A549 (cell line): Measurements from ENCODE around the gene FAM163B. TPM values are rescaled to one million over a fixed set of nuclear protein-coding genes. Genes with fewer than 3 reads are reported as not detected.

Source experiments
- ATAC-seq, 2 experiments: fragments of 200-7000 bp in 1 of 2; fragments of >200 bp in 1 of 2; cut with Nextera tagmentation in 1 of 2; cut with Tn5 transposase in 1 of 2; 3 replicates each; pipeline versions ENCODE4 v1.8.0 to v1.9.1; 2018 to 2020; ENCODE audit warnings: mild to moderate bottlenecking in 1 of 2, moderate library complexity in 1 of 2
- CTCF ChIA-PET: fragments of 300-600 bp; sonication (Branson Sonifier 250); formaldehyde crosslinking; extraction: SDS; loops from one replicate; lab custom pipeline; 2021; ENCODE audit warnings: antibody characterized with exemption, inconsistent platforms; lab: Yijun Ruan, JAX
- POLR2A ChIA-PET: fragments of 350-600 bp; formaldehyde crosslinking; extraction: SDS; loops from one replicate; lab custom pipeline; 2021; ENCODE audit warnings: antibody characterized with exemption, inconsistent platforms; lab: Yijun Ruan, JAX
- DNase-seq, 2 experiments: peaks; one replicate each; pipeline versions ENCODE4 v3.0.0 to v3.0.0-alpha.2; 2011 to 2016; ENCODE audit warnings: low read depth in 1 of 2, low spot score in 1 of 2
- FAIRE-seq: peaks from 2 replicates; lab custom pipeline; 2011; peaks lifted over from hg19 to GRCh38; lab: Jason Lieb, UNC
- H3K27ac ChIP-seq, 2 experiments: fragments of >200 bp; sonication (Bioruptor Twin); formaldehyde crosslinking; 3 replicates each; pipeline ENCODE4 v1.5.1; 2016 to 2017
- H3K4me1 ChIP-seq: fragments of >200 bp; sonication (Bioruptor Twin); formaldehyde crosslinking; 3 replicates; pipeline ENCODE4 v1.6.1; 2016
- H3K4me2 ChIP-seq: fragments of >200 bp; sonication (Bioruptor Twin); formaldehyde crosslinking; 3 replicates; pipeline ENCODE4 v1.6.1; 2016
- H3K4me3 ChIP-seq: fragments of >200 bp; sonication (Bioruptor Twin); formaldehyde crosslinking; 3 replicates; pipeline ENCODE4 v1.5.1; 2016
- H3K9me3 ChIP-seq: fragments of >200 bp; sonication (Bioruptor Twin); formaldehyde crosslinking; 3 replicates; pipeline ENCODE4 v1.6.1; 2016
- CBX8 ChIP-seq: fragments of 200-600 bp; sonication (generic); IDR thresholded peaks from 2 replicates; pipeline ENCODE4 v1.6.1; 2016
- CEBPB ChIP-seq, 2 experiments: fragments of >200 bp in 1 of 2; sonication (Bioruptor Twin) in 1 of 2; formaldehyde crosslinking in 1 of 2; IDR thresholded peaks; 2 replicates each; pipeline ENCODE4 v1.6.1; 2012 to 2016
- CHD4 ChIP-seq: fragments of 200-600 bp; sonication (generic); IDR thresholded peaks from 2 replicates; pipeline ENCODE4 v1.6.1; 2016; ENCODE audit warnings: antibody characterized with exemption, mild to moderate bottlenecking, borderline replicate concordance
- ESRRA ChIP-seq: fragments of 150-350 bp; IDR thresholded peaks from 2 replicates; pipeline ENCODE4 v1.6.1; 2014; ENCODE audit warnings: mild to moderate bottlenecking, low read length, borderline replicate concordance
- FOSL2 ChIP-seq, 2 experiments: fragments of 450-650 bp in 1 of 2; fragments of >200 bp in 1 of 2; sonication (Bioruptor Twin) in 1 of 2; formaldehyde crosslinking; IDR thresholded peaks; 2 replicates each; pipeline versions ENCODE4 v1.5.0 to v1.6.1; 2016 to 2020; ENCODE audit warnings: mild to moderate bottlenecking in 1 of 2, moderate library complexity in 1 of 2
- GATA3 ChIP-seq: IDR thresholded peaks from 2 replicates; pipeline ENCODE4 v1.6.1; 2012; ENCODE audit warnings: borderline replicate concordance
- HDAC2 ChIP-seq: fragments of 200-600 bp; sonication (generic); IDR thresholded peaks from 2 replicates; pipeline ENCODE4 v1.6.1; 2016
- HEYL ChIP-seq: fragments of 250-450 bp; sonication (Bioruptor Pico); IDR thresholded peaks from 2 replicates; pipeline ENCODE4 v1.8.0; 2021; ENCODE audit warnings: mild to moderate bottlenecking, moderate library complexity
- HOXA7 ChIP-seq: fragments of 250-450 bp; sonication (Bioruptor Pico); IDR thresholded peaks from 2 replicates; pipeline ENCODE4 v1.5.0; 2020; ENCODE audit warnings: mild to moderate bottlenecking, moderate library complexity
- KDM1A ChIP-seq: fragments of 200-600 bp; sonication (generic); IDR thresholded peaks from 2 replicates; pipeline ENCODE4 v1.6.1; 2016; ENCODE audit warnings: low read depth, mild to moderate bottlenecking
- KDM5A ChIP-seq: fragments of 200-600 bp; sonication (generic); IDR thresholded peaks from 2 replicates; pipeline ENCODE4 v1.6.1; 2016; ENCODE audit warnings: antibody characterized with exemption, mild to moderate bottlenecking
- NPAS2 ChIP-seq: fragments of 250-450 bp; sonication (Bioruptor Pico); IDR thresholded peaks from 2 replicates; pipeline ENCODE4 v1.8.0; 2022; ENCODE audit warnings: mild to moderate bottlenecking, moderate library complexity, borderline replicate concordance
- PHF8 ChIP-seq: fragments of 200-600 bp; sonication (generic); IDR thresholded peaks from 2 replicates; pipeline ENCODE4 v1.6.1; 2016; ENCODE audit warnings: low read depth, mild to moderate bottlenecking, antibody characterized with exemption, moderate library complexity, borderline replicate concordance
- RARB ChIP-seq: fragments of 250-450 bp; sonication (Bioruptor Pico); IDR thresholded peaks from 2 replicates; pipeline ENCODE4 v1.8.0; 2021; ENCODE audit warnings: mild to moderate bottlenecking, moderate library complexity
- TFCP2L1 ChIP-seq: fragments of 250-450 bp; sonication (Bioruptor Pico); IDR thresholded peaks from 2 replicates; pipeline ENCODE4 v1.5.0; 2021; ENCODE audit warnings: mild to moderate bottlenecking
- TP53 ChIP-seq: fragments of 250-450 bp; sonication (Bioruptor Pico); IDR thresholded peaks from 2 replicates; pipeline ENCODE4 v1.5.0; 2021; ENCODE audit warnings: mild to moderate bottlenecking, moderate library complexity
- ZC3H11A ChIP-seq: fragments of 450-650 bp; IDR thresholded peaks from 2 replicates; pipeline ENCODE4 v1.6.1; 2014; ENCODE audit warnings: antibody characterized with exemption, mild to moderate bottlenecking
- ZNF302 ChIP-seq: fragments of 250-450 bp; sonication (Bioruptor Pico); IDR thresholded peaks from 2 replicates; pipeline ENCODE4 v1.9.0; 2021; ENCODE audit warnings: inconsistent platforms, mild to moderate bottlenecking, moderate library complexity
- ZSCAN20 ChIP-seq: fragments of 250-450 bp; sonication (Bioruptor Pico); IDR thresholded peaks from 2 replicates; pipeline ENCODE4 v1.8.0; 2022; ENCODE audit warnings: mild to moderate bottlenecking, moderate library complexity
- WGBS: methylation state at CpG from one replicate; pipeline ENCODE4 v1.1.6; 2017; ENCODE audit errors: missing lambda C conversion rate; 5-methylcytosine and 5-hydroxymethylcytosine counted together
- polyA plus RNA-seq, 4 experiments: library from polyadenylated mRNA; depleted of rRNA in 3 of 4; stranded (reverse); fragments of >200 nt; fragmentation: RNase III in 1 of 4; extraction: RNeasy Plus Mini Kit Qiagen cat#74134 plus additional on column Dnase treatment in 1 of 4; gene quantifications; 2 replicates in 3 of 4; 3 replicates in 1 of 4; pipeline ENCODE4 v1.2.3, GENCODE V29; 2011 to 2017
- TF ChIP-seq, protein P1 (sequence below): fragments of 200-600 bp; sonication (generic); IDR thresholded peaks from 2 replicates; pipeline ENCODE4 v1.6.1; 2016; ENCODE audit warnings: antibody characterized with exemption, mild to moderate bottlenecking, moderate library complexity
- TF ChIP-seq, protein P2 (sequence below): IDR thresholded peaks from 2 replicates; pipeline ENCODE4 v1.6.1; 2012; ENCODE audit warnings: low read depth, borderline replicate concordance
- TF ChIP-seq, protein P3 (sequence below): IDR thresholded peaks from 2 replicates; pipeline ENCODE4 v1.6.1; 2012
- TF ChIP-seq, protein P4 (sequence below): fragments of >200 bp; sonication (Bioruptor Twin); formaldehyde crosslinking; IDR thresholded peaks from 2 replicates; pipeline ENCODE4 v1.6.1; 2016

The FAM163B gene
- polyA plus RNA-seq, 2 of the 4 experiments (the other 2 are of a cell fraction), result not detected

DNA sequence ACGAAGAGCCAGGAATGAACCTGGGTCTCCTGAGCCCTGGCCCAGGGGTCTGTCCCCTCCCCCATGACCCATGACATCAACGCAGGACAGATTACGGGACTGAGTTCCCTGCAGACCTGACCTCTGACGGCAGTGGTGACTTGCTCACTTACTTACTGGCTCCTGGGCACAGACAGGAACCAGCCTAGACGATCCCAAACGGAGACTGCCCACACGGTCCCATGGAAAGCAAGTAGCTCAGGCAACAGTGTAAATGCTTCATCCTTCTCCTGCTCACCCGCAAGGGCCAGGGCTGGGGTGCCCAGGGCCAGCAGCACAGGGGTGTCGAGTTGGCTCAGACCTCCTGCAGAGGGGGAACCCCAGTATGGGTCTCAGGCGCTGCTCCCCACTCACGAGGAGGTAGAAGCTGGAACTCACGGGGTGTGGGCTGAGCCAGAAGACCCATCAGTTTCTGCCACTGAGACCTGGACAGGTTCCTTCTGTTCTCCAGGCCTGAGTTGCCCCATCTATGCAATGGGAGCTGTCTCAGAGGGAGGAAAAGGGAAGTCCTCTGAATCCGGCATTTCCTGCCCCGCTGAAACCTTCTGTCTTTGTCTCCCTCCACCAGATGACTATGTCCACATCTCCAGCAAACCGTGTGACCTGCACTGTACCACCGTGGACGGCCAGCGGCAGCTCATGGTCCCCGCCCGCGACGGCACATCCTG is 69.0 kb downstream of the FAM163B start:
- CTCF ChIA-PET, result interaction anchor here (1.0 to 1.5 kb wide), 4 partner anchors 10 to 203 kb away, joined by 3 read pairs; no protein-coding TSS in a partner anchor

DNA sequence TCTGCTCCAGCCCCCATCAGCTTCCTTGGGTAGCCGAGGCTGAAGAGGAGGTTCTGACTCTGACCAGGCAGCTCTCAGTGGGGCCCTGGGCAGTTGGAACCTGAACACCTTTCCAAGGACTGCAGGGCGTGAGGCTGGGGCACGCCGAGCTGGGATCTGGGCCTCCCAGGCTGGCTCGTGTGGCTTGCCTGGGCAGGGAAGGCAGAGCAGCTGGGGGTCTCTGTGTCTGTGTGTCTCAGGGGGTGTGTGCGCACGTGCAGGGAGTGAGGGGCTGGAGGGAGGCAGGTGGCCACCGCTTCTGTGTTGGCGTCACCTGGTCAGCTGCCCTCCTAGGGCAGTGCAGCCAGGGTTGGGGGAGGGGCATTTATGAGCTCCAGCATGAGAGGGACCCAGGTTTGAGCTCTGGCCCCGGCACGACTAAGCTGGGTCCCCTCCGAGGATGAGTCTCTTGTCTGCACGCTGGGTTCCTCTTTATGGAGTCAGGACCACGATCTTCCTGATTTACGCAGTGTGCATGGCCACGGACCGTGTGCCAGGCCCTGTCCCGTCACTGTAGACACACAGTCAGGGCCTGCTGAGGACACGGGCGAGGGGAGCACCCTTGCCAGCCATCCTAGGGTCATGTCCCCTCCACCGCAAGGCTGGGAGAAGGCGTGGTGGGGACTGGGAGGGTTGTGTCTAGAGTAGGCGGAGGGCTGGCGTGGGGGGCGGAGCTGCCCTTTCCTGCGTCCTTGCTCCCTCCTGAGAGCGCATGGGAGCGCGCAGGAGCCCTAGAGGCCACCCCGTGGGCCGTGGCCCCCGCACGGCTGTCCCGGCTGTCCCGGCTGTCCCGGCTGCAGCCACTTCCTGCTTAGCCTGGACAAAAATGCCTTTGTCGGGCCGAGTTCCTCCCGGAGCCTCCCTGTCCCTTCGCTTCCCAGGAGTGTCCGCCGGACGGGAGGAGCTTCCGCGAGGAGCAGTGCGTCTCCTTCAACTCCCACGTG is 70.0 kb downstream of the FAM163B start:
- no peak overlapping the region for H3K4me3 ChIP-seq
- ChIA-PET POLR2A (no interaction called here), CTCF (interaction anchor here (0.9 to 1.5 kb wide), 5 partner anchors 9 to 204 kb away, joined by 3 read pairs; no protein-coding TSS in a partner anchor)
- no peak overlapping the region for H3K27ac ChIP-seq
- TF ChIP-seq, protein P1, sequence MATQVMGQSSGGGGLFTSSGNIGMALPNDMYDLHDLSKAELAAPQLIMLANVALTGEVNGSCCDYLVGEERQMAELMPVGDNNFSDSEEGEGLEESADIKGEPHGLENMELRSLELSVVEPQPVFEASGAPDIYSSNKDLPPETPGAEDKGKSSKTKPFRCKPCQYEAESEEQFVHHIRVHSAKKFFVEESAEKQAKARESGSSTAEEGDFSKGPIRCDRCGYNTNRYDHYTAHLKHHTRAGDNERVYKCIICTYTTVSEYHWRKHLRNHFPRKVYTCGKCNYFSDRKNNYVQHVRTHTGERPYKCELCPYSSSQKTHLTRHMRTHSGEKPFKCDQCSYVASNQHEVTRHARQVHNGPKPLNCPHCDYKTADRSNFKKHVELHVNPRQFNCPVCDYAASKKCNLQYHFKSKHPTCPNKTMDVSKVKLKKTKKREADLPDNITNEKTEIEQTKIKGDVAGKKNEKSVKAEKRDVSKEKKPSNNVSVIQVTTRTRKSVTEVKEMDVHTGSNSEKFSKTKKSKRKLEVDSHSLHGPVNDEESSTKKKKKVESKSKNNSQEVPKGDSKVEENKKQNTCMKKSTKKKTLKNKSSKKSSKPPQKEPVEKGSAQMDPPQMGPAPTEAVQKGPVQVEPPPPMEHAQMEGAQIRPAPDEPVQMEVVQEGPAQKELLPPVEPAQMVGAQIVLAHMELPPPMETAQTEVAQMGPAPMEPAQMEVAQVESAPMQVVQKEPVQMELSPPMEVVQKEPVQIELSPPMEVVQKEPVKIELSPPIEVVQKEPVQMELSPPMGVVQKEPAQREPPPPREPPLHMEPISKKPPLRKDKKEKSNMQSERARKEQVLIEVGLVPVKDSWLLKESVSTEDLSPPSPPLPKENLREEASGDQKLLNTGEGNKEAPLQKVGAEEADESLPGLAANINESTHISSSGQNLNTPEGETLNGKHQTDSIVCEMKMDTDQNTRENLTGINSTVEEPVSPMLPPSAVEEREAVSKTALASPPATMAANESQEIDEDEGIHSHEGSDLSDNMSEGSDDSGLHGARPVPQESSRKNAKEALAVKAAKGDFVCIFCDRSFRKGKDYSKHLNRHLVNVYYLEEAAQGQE, result no peak
- TF ChIP-seq CBX8 (no peak), CHD4 (no peak), NPAS2 (CRISPR knock-in tag) (no peak), ESRRA (no peak), ZC3H11A (no peak), HOXA7 (CRISPR knock-in tag) (no peak), PHF8 (no peak), KDM5A (no peak), ZSCAN20 (no peak), HEYL (no peak), TFCP2L1 (CRISPR knock-in tag) (no peak), KDM1A (no peak), ZNF302 (no peak), HDAC2 (no peak)
- TF ChIP-seq, protein P2, sequence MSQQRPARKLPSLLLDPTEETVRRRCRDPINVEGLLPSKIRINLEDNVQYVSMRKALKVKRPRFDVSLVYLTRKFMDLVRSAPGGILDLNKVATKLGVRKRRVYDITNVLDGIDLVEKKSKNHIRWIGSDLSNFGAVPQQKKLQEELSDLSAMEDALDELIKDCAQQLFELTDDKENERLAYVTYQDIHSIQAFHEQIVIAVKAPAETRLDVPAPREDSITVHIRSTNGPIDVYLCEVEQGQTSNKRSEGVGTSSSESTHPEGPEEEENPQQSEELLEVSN, result no peak
- TF ChIP-seq, protein P3, sequence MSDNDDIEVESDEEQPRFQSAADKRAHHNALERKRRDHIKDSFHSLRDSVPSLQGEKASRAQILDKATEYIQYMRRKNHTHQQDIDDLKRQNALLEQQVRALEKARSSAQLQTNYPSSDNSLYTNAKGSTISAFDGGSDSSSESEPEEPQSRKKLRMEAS, result no peak
- FAIRE-seq (no peak), ATAC-seq (no peak), DNase-seq (no peak)
- H3K9me3 ChIP-seq, result no peaks in the 10 kb centered on the region
- WGBS, result 72% methylated on average over 25 of the region's 47 CpGs
- no peak overlapping the region for H3K4me2 ChIP-seq
- no peaks in the 10 kb centered on the region for H3K4me1 ChIP-seq

More for the DNA sequence above, 69.0 kb downstream of the FAM163B start:
- Histone ChIP-seq H3K4me2 (no peak overlapping the region), H3K9me3 (no peaks in the 10 kb centered on the region), H3K4me3 (no peak overlapping the region), H3K4me1 (no peaks in the 10 kb centered on the region), H3K27ac (no peak overlapping the region)
- TF ChIP-seq CEBPB (IDR thresholded peaks at IDR 0.05) (no peak), RARB (CRISPR knock-in tag) (no peak), TP53 (CRISPR knock-in tag) (no peak), HEYL (no peak), HOXA7 (CRISPR knock-in tag) (no peak), GATA3 (no peak), FOSL2 (IDR thresholded peaks at IDR 0.05) (no peak), FOSL2 (CRISPR knock-in tag; IDR thresholded peaks at IDR 0.05) (no peak)
- TF ChIP-seq, protein P4, sequence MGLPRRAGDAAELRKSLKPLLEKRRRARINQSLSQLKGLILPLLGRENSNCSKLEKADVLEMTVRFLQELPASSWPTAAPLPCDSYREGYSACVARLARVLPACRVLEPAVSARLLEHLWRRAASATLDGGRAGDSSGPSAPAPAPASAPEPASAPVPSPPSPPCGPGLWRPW, result no peak
- FAIRE-seq (no peak), ATAC-seq (no peak), DNase-seq (no peak)
- WGBS, result 81% methylated on average over 10 of the region's 22 CpGs
- POLR2A ChIA-PET, result no interaction called here
